Liver (tissue), 9 donors: ENCODE measurements around the gene MAGED2. TPM values are rescaled to one million over a fixed set of nuclear protein-coding genes. Genes with fewer than 3 reads are reported as not detected.

Experiments used
- DNase-seq: peaks from one replicate; pipeline ENCODE4 v3.0.0-alpha.2; 2017; ENCODE audit warnings: low spot score
- H3K27ac ChIP-seq, 2 donors: one replicate each; pipeline ENCODE4 v1.7.0; 2013; ENCODE audit warnings: inconsistent platforms in 2 of 2, low read length in 2 of 2, control low read depth in 1 of 2, low read depth in 1 of 2, mild to moderate bottlenecking in 1 of 2
- H3K27me3 ChIP-seq, 4 donors: one replicate each; pipeline versions ENCODE4 v1.6.1 to v1.7.0; 2013; ENCODE audit warnings: low read length in 3 of 4, inconsistent platforms in 1 of 4, mild to moderate bottlenecking in 1 of 4, moderate library complexity in 1 of 4; ENCODE audit not compliant: control insufficient read depth in 4 of 4, insufficient read depth in 4 of 4
- H3K36me3 ChIP-seq, 4 donors: one replicate each; pipeline versions ENCODE4 v1.6.1 to v1.7.0; 2013; ENCODE audit warnings: low read length in 3 of 4, mild to moderate bottlenecking in 3 of 4, low read depth in 1 of 4, moderate library complexity in 1 of 4; ENCODE audit not compliant: control insufficient read depth in 4 of 4, insufficient read depth in 3 of 4
- H3K4me1 ChIP-seq, 4 donors: one replicate each; pipeline versions ENCODE4 v1.6.1 to v1.7.0; 2013; ENCODE audit warnings: low read length in 3 of 4, mild to moderate bottlenecking in 3 of 4, moderate library complexity in 1 of 4; ENCODE audit not compliant: control insufficient read depth in 4 of 4, insufficient read depth in 4 of 4
- H3K4me3 ChIP-seq, 3 donors: one replicate each; pipeline versions ENCODE4 v1.6.1 to v1.7.0; 2013; ENCODE audit warnings: low read length in 3 of 3, control low read depth in 1 of 3, low read depth in 1 of 3, mild to moderate bottlenecking in 1 of 3
- H3K9ac ChIP-seq, 2 donors: one replicate each; pipeline ENCODE4 v1.7.0; 2013; ENCODE audit warnings: low read length in 2 of 2, mild to moderate bottlenecking in 2 of 2, moderate library complexity in 2 of 2, control low read depth in 1 of 2, low read depth in 1 of 2
- H3K9me3 ChIP-seq, 4 donors: one replicate each; pipeline versions ENCODE4 v1.6.1 to v1.7.0; 2013; ENCODE audit warnings: low read length in 3 of 4; ENCODE audit not compliant: control insufficient read depth in 4 of 4
- ATF3 ChIP-seq: IDR thresholded peaks from 2 replicates; pipeline ENCODE4 v1.6.1; 2016; ENCODE audit warnings: antibody characterized with exemption
- CTCF ChIP-seq: fragments of 150-350 bp; IDR thresholded peaks from 2 replicates; pipeline ENCODE4 v1.5.1; 2017; ENCODE audit warnings: improper control_type of control experiment, low read depth, low read length; ENCODE audit not compliant: missing input control
- EGR1 ChIP-seq, 2 donors: IDR thresholded peaks; 2 replicates each; pipeline ENCODE4 v1.6.1; 2016 to 2018; ENCODE audit warnings: antibody characterized with exemption in 2 of 2, low read depth in 2 of 2
- FOXA1 ChIP-seq: IDR thresholded peaks from 2 replicates; pipeline ENCODE4 v1.6.1; 2016; ENCODE audit warnings: antibody characterized with exemption
- FOXA2 ChIP-seq: IDR thresholded peaks from 2 replicates; pipeline ENCODE4 v1.6.1; 2016; ENCODE audit warnings: antibody characterized with exemption
- GABPA ChIP-seq, 2 donors: IDR thresholded peaks in 1 of 2; conservative IDR thresholded peaks in 1 of 2; 2 replicates each; pipeline ENCODE4 v1.6.1; 2016; ENCODE audit warnings: antibody characterized with exemption in 2 of 2, mild to moderate bottlenecking in 1 of 2, moderate library complexity in 1 of 2
- HNF4A ChIP-seq, 2 donors: conservative IDR thresholded peaks; 2 replicates each; pipeline ENCODE4 v1.6.1; 2016; ENCODE audit warnings: antibody characterized with exemption in 2 of 2, mild to moderate bottlenecking in 2 of 2
- HNF4G ChIP-seq: IDR thresholded peaks from 2 replicates; pipeline ENCODE4 v1.6.1; 2016; ENCODE audit warnings: antibody characterized with exemption
- JUND ChIP-seq, 2 donors: IDR thresholded peaks; 2 replicates each; pipeline ENCODE4 v1.6.1; 2016; ENCODE audit warnings: antibody characterized with exemption in 2 of 2
- MAX ChIP-seq: IDR thresholded peaks from 2 replicates; pipeline ENCODE4 v1.6.1; 2016; ENCODE audit warnings: antibody characterized with exemption
- NR2F2 ChIP-seq: IDR thresholded peaks from 2 replicates; pipeline ENCODE4 v1.6.1; 2016; ENCODE audit warnings: antibody characterized with exemption
- RAD21 ChIP-seq, 2 donors: IDR thresholded peaks; 2 replicates each; pipeline ENCODE4 v1.6.1; 2016; ENCODE audit warnings: antibody characterized with exemption in 2 of 2, mild to moderate bottlenecking in 2 of 2
- REST ChIP-seq: IDR thresholded peaks from 2 replicates; pipeline ENCODE4 v1.6.1; 2016; ENCODE audit warnings: antibody characterized with exemption, mild to moderate bottlenecking
- RXRA ChIP-seq, 2 donors: IDR thresholded peaks; 2 replicates each; pipeline ENCODE4 v1.6.1; 2017 to 2018; ENCODE audit warnings: antibody characterized with exemption in 2 of 2, mild to moderate bottlenecking in 1 of 2
- SP1 ChIP-seq: IDR thresholded peaks from 2 replicates; pipeline ENCODE4 v1.6.1; 2018; ENCODE audit warnings: antibody characterized with exemption, mild to moderate bottlenecking
- TAF1 ChIP-seq: conservative IDR thresholded peaks from 2 replicates; pipeline ENCODE4 v1.6.1; 2016; ENCODE audit warnings: antibody characterized with exemption, mild to moderate bottlenecking
- YY1 ChIP-seq: IDR thresholded peaks from 2 replicates; pipeline ENCODE4 v1.6.1; 2016; ENCODE audit warnings: antibody characterized with exemption, mild to moderate bottlenecking
- ZBTB33 ChIP-seq: IDR thresholded peaks from 2 replicates; pipeline ENCODE4 v1.6.1; 2016; ENCODE audit warnings: antibody characterized with exemption
- WGBS: extraction: QIAGEN DNeasy Blood & Tissue Kit; methylation state at CpG from one replicate; pipeline ENCODE4 v1.1.7; 2013; 5-methylcytosine and 5-hydroxymethylcytosine counted together
- polyA plus RNA-seq, 2 donors: library from polyadenylated mRNA; stranded (reverse) in 1 of 2; unstranded in 1 of 2; fragments of 200-250 nt in 1 of 2; fragments of >200 nt in 1 of 2; fragmentation: Nextera tagmentation in 1 of 2; extraction: Ambion mirVana in 1 of 2; gene quantifications; one replicate each; pipeline versions ENCODE4 v1.2.1 to v1.2.3, GENCODE V29; 2013 to 2015
- total RNA-seq, 2 donors: library from RNA; depleted of rRNA; stranded (reverse); fragments of >200 nt; gene quantifications; one replicate each; pipeline ENCODE4 v1.2.3, GENCODE V29; 2014
- donor health status: healthy.
- donor health status: healthy.
- donor health status: healthy.
- donor health status: healthy.
- donor health status: healthy.

The MAGED2 gene
- total and polyA plus RNA-seq, 4 donors, result 25.4 to 93.4 (median 31.3) TPM

GRCh38 chrX:54794028-54794427 is 13.5 kb upstream of the MAGED2 start (continued):
- TF ChIP-seq CTCF (no peak), GABPA (IDR thresholded peaks at IDR 0.05 in 1 of 2, conservative IDR thresholded peaks at IDR 0.05 in 1 of 2) (no peak), SP1 (no peak), TAF1 (no peak), YY1 (no peak), NR2F2 (no peak), JUND (IDR thresholded peaks at IDR 0.05) (no peak), RXRA (IDR thresholded peaks at IDR 0.05) (no peak), HNF4G (no peak), MAX (no peak), EGR1 (IDR thresholded peaks at IDR 0.05; ENCODE audit: low read depth in 2 of 2) (no peak)

- WGBS, result 39% methylated on average over 4 of the region's 4 CpGs
- DNase-seq, result no peak
- Histone ChIP-seq H3K36me3 (no peaks in the 10 kb centered on the region), H3K27me3 (no peaks in the 10 kb centered on the region), H3K9ac (no peak overlapping the region), H3K4me3 (no peak overlapping the region), H3K4me1 (no peaks in the 10 kb centered on the region), H3K9me3 (no peaks in the 10 kb centered on the region), H3K27ac (no peak overlapping the region)
- TF ChIP-seq TAF1 (no peak), REST (no peak), FOXA2 (no peak), GABPA (IDR thresholded peaks at IDR 0.05 in 1 of 2, conservative IDR thresholded peaks at IDR 0.05 in 1 of 2) (no peak), NR2F2 (no peak), FOXA1 (no peak), ZBTB33 (no peak), MAX (no peak), JUND (IDR thresholded peaks at IDR 0.05) (no peak), EGR1 (IDR thresholded peaks at IDR 0.05; ENCODE audit: low read depth in 2 of 2) (no peak), SP1 (no peak), ATF3 (no peak), YY1 (no peak), RXRA (IDR thresholded peaks at IDR 0.05) (no peak), HNF4A (conservative IDR thresholded peaks at IDR 0.05) (no peak), HNF4G (no peak), RAD21 (IDR thresholded peaks at IDR 0.05) (no peak), CTCF (no peak)
These were observed 12.8 kb upstream of the MAGED2 start for GRCh38 chrX:54794795-54795194.
